Stimulated activated naive CD8-positive, alpha-beta T cell treated with anti-CD3 and anti-CD28 coated beads, Interleukin-15, amount 100 ng/mL, for 72 hours (primary cell): ENCODE measurements around the gene EXD2.
A peak's percentile ranks its signal among the peaks of the same experiment; 100 is the strongest.
"Not testable (repeated sequence)": the region's sequence is repeated elsewhere in the genome, so short reads cannot be mapped to it uniquely, and the experiment has no call there.

Source experiments
- ATAC-seq: fragments of 150-1000 bp; cut with Tn5 transposase; 2 replicates; pipeline ENCODE4 v1.10.0; 2021; ENCODE audit warnings: mild to moderate bottlenecking, moderate library complexity
- DNase-seq, 2 donors: peaks; one replicate each; pipeline ENCODE4 v3.0.0; 2021 to 2022
- H3K27ac Mint-ChIP-seq, 2 donors: one replicate each; pipeline ENCODE4 v1.8.0; 2022; ENCODE audit warnings: mild to moderate bottlenecking in 2 of 2, mixed read lengths in 2 of 2, moderate library complexity in 2 of 2
- H3K27me3 Mint-ChIP-seq: one replicate; pipeline ENCODE4 v1.8.0; 2022; ENCODE audit warnings: mixed read lengths
- H3K4me1 Mint-ChIP-seq: one replicate; pipeline ENCODE4 v1.8.0; 2022; ENCODE audit warnings: mild to moderate bottlenecking, mixed read lengths
- H3K4me3 Mint-ChIP-seq, 2 donors: one replicate each; pipeline ENCODE4 v1.8.0; 2022; ENCODE audit warnings: mild to moderate bottlenecking in 2 of 2, mixed read lengths in 2 of 2, moderate library complexity in 1 of 2
- H3K9me3 Mint-ChIP-seq, 2 donors: one replicate each; pipeline ENCODE4 v1.8.0; 2022; ENCODE audit warnings: mixed read lengths in 2 of 2

Gene EXD2

DNA sequence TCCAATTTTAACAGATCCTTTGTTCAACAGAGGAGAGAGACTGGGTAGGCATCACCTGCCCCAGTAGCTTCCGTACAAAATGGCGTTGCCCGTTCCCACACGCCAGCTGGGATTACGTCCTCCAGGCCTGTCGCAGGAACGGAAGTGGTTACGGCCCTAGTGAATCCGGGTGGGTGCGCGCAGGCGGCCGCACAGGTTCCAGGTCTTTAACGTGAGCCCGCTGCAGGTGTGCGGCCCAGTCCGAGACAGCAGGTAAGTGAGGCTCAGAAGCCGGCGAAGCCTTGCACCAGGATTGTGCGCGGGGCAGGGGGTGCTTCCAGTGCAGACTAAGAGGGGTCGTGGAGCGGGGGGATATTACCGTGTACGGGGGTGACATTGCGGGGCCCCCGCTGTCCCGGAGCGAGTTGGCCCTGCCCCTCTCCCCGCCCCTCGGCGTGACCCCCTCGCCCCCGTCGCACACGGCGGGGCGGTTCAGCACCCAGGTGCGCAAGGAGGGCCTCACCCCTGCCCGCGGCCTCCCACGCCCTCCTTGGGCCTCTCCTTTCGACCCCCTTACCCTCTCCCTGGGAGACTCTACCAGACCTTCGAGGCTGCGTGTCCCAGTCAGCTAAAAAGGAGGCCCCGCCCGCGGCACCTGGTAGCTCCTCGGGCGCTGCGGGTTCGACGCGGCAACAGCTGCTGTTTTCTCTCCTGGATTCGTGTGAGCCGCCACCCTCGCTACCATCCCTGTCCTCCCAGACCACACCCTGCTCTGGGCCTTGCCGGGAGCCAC lies at the start of gene EXD2:
EXD2 (plus strand) TSS at position 159 of the 772 bp plus-strand sequence. CDS start 17,973 bp downstream, outside the sequence.
- Mint-ChIP-seq H3K4me1 (peaks cover 39% of the 10 kb centered on the region), H3K27ac (peak within 1 kb of the TSS; percentile 97 to 99), H3K9me3 (no peaks in the 10 kb centered on the region), H3K4me3 (peak within 1 kb of the TSS; percentile 96 to 97), H3K27me3 (no peaks in the 10 kb centered on the region)
- DNase-seq: peak; percentile 79 to 86
- peak; percentile 95 for ATAC-seq

DNA sequence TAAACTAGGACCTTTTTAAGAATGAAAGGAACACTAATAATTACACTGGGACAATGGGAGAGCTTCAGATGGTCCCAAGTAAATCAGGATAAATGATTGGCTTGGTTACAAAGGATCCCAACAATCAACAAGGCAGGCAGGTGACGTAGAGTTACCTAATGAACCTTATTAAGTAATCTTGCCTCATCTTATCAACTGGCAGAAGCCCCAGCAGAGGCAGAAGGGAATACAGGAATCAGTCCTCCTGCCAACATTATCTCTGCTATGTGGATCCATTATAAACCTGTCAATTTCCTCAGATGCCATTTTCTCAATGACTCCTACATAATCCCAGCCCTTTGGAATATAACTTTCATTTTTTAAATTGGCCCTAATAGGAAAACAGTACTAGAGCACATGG lies 49.7 kb upstream of the EXD2 start:
- Mint-ChIP-seq H3K27me3 (no peaks in the 10 kb centered on the region), H3K27ac (no peak overlapping the region), H3K9me3 (no peaks in the 10 kb centered on the region), H3K4me1 (peaks cover 61% of the 10 kb centered on the region), H3K4me3 (no peak overlapping the region)
- DNase-seq (no peak), ATAC-seq (no peak)

- no peaks in the 10 kb centered on the region for H3K27me3 Mint-ChIP-seq
- DNase-seq: no peak
- no peaks in the 10 kb centered on the region for H3K9me3 Mint-ChIP-seq
- H3K4me3 Mint-ChIP-seq: no peak overlapping the region
- ATAC-seq: no peak
- no peak overlapping the region for H3K27ac Mint-ChIP-seq
- peaks cover 59% of the 10 kb centered on the region for H3K4me1 Mint-ChIP-seq
Observed at GRCh38 chr14:69142101-69142500, 49.2 kb upstream of the EXD2 start.

DNA sequence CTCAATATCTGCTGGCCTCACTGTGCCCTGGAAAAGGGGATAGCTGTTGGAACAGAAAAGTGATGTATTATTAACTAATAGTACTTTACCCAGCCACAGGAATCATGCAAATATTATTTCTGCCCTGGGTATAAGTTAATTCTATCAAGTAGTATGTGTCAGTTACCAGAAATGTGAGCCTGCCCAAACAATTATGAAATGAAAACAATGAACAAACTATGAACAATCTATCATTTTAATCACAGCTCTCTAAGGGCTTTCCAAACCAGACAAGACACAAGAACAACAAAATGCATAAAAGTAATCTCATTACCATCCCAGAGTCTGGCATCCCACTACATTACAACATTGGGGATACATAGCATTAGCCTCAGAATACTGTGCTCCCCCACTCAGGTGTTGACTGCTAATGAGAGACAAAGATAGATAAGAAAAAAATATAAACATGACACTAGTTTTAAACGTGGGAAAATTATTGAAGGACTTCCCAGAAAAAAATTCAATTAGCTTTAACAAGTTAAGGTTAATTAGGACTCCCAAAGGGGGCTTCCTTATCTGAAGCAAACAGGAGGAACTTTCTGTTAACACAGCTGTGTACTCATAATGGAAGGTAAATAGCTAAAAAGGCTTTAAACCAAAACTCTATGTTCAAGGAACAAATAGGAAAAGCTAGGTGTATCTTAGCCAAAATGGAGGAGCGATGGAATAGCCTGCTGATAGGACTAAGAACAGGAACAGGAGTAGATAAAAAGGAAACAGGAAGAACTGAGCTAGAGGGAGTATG lies 41.6 kb upstream of the EXD2 start:
- Mint-ChIP-seq H3K4me3 (peak overlapping the region; percentile 91 to 96), H3K27me3 (no peaks in the 10 kb centered on the region), H3K9me3 (no peaks in the 10 kb centered on the region), H3K27ac (peak overlapping the region; percentile 27 to 78), H3K4me1 (peaks cover 56% of the 10 kb centered on the region)
- ATAC-seq (no peak), DNase-seq (no peak)

DNA sequence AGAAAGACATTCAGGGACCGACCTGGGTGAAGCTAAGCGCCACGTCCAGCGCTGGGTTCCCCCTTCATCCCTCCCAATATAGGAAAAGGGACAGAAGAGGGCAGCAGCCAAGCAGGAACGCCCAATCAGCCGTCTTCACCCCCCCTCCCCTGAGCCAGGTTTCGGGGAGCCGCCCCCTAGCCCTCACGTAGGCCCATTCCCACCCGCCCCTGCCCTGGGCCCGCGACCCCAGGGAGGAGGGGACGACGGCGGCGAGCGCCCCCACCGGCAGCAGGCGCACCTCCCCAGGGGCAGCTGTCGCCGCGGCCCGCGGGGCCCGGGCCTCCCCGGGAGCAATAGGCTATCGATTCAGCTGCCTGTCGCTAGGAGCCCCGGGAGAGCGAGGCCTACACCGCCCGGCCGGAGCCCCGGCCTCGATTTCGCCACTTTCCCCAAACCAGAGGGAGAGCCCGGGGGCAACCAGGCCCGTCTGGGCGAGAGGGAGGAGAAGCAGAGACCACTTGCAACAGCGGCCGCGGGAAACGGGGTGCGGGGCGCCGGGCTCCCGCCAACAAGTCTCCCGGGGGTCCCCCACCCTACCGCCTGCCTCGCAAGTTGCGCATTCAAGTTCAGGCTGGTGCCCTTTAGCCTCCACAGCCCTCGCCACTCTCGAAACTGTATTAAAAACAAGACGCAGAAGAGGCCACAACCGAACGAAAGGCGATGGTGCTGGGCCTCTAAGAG lies 39.7 kb upstream of the EXD2 start:
- Mint-ChIP-seq H3K27me3 (no peaks in the 10 kb centered on the region), H3K4me1 (peaks cover 46% of the 10 kb centered on the region), H3K27ac (peak overlapping the region; percentile 98), H3K9me3 (no peaks in the 10 kb centered on the region), H3K4me3 (peak overlapping the region; percentile 91 to 96)
- peak; percentile 78 for ATAC-seq
- peak; percentile 81 to 86 for DNase-seq

- Mint-ChIP-seq H3K4me1 (peaks cover 44% of the 10 kb centered on the region), H3K27ac (peak overlapping the region; percentile 98), H3K9me3 (no peaks in the 10 kb centered on the region), H3K4me3 (peak overlapping the region; percentile 91 to 96), H3K27me3 (no peaks in the 10 kb centered on the region)
- DNase-seq: peak in 1 of 2 donors; percentile 24
- ATAC-seq: peak; percentile 45
Observed at GRCh38 chr14:69152181-69152901, 39.0 kb upstream of the EXD2 start.

GRCh38 chr14:69152902-69153151 lies 38.5 kb upstream of the EXD2 start, which contains the start of gene DCAF5:
Gene DCAF5 (minus strand): TSS chr14:69153119. CDS start chr14:69152978, 141 bp downstream.
- Mint-ChIP-seq H3K27ac (peak within 1 kb of the TSS; percentile 98), H3K4me3 (peak within 1 kb of the TSS; percentile 91 to 96), H3K27me3 (no peaks in the 10 kb centered on the region), H3K4me1 (peaks cover 39% of the 10 kb centered on the region), H3K9me3 (no peaks in the 10 kb centered on the region)
- DNase-seq (no peak), ATAC-seq (no peak)

DNA sequence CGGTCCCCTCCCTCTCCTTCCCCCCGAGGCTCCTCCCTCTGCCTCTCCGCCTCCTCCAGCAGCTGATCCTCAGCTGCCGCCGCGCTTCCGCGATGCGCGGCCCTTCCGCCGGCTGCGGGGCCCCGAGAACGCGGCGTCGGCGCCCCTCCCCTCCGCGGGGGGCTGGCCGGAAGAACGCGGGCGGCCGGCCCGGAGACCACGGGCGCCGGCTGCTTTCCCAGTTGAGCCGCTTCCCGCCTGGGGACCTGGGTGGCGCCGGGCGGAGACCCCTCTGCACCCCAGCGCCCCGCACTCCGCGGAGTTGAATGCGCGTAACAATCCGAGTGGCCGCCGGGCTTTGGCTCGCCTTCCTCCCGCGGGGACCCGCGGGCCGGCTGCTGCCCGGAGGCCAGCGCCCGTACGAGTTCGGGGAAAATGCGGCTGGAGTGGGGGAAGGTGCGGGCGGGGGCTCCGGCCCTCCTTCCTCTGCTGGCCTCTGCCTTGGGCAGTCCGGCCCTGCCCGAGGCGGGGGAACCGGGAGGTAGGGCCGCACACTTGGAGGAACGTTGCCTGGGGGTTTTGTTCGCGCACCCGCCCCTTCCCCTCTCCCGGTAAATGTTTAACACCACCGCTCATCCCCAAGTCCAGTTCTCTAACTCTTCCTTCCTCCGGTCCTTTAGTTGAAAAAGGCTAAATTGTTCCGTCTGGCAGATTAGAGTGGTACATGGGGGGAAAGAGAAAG lies 38.0 kb upstream of the EXD2 start:
- ATAC-seq (peak; percentile 94), DNase-seq (peak; percentile 89 to 92)
- peaks cover 34% of the 10 kb centered on the region for H3K4me1 Mint-ChIP-seq
- peak overlapping the region; percentile 63 to 80 for H3K27ac Mint-ChIP-seq
- peak overlapping the region; percentile 91 to 96 for H3K4me3 Mint-ChIP-seq
- no peaks in the 10 kb centered on the region for H3K27me3 Mint-ChIP-seq
- H3K9me3 Mint-ChIP-seq: no peaks in the 10 kb centered on the region

DNA sequence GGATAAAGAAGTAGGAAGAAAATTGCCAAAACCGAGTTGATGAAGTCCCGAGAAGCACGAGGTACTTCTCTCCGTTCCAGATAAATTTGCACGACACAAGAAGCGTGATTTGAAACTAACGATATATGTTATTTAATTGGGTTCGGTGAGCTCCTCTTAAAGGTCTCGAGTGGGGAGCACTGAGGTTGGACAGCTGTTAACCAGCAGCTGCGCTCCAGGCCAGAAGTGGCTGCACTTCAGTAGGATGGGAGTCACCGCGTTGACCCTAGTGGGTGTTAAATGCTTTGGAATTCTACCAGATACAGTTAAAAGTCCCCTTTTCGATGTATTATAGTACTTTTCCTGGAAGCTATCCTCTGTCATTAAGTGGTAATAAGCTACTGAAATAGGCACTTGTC lies 37.4 kb upstream of the EXD2 start:
- Mint-ChIP-seq H3K27ac (peak overlapping the region; percentile 63 to 80), H3K9me3 (no peaks in the 10 kb centered on the region), H3K4me1 (peaks cover 29% of the 10 kb centered on the region), H3K4me3 (peak overlapping the region; percentile 91 to 96), H3K27me3 (no peaks in the 10 kb centered on the region)
- ATAC-seq (no peak), DNase-seq (no peak)

- Mint-ChIP-seq H3K9me3 (no peaks in the 10 kb centered on the region), H3K27me3 (no peaks in the 10 kb centered on the region), H3K27ac (no peak overlapping the region), H3K4me1 (peaks cover 20% of the 10 kb centered on the region), H3K4me3 (no peak overlapping the region)
- ATAC-seq (no peak), DNase-seq (no peak)
Observed at GRCh38 chr14:69154779-69155178, 36.5 kb upstream of the EXD2 start.

DNA sequence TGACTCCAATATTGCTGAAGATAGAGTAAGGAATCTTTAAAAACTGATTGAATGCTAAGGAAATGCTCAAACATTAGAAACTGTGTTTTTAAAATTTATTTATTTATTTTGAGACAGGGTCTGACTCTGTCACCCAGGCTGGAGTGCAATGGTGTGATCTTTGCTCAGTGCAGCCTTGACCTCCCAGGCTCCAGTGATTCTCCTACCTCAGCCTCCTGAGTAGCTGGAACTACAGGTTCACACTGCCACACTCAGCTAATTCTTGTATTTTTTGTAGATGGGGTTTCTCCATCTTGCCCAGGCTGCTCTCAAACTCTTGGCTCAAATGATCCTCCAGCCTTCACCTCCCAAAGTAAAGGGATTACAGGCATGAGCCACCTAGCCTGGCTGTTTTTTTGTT lies 35.1 kb upstream of the EXD2 start:
- DNase-seq (no peak), ATAC-seq (no peak)
- peaks cover 6% of the 10 kb centered on the region for H3K4me1 Mint-ChIP-seq
- no peaks in the 10 kb centered on the region for H3K27me3 Mint-ChIP-seq
- H3K4me3 Mint-ChIP-seq: no peak overlapping the region
- no peak overlapping the region for H3K27ac Mint-ChIP-seq
- no peaks in the 10 kb centered on the region for H3K9me3 Mint-ChIP-seq

- H3K4me1 Mint-ChIP-seq: no peaks in the 10 kb centered on the region
- H3K27me3 Mint-ChIP-seq: no peaks in the 10 kb centered on the region
- no peak overlapping the region for H3K4me3 Mint-ChIP-seq
- DNase-seq (no peak), ATAC-seq (no peak)
- H3K27ac Mint-ChIP-seq: no peak overlapping the region
- H3K9me3 Mint-ChIP-seq: peaks cover 12 to 23% of the 10 kb centered on the region in 2 donors
Observed at GRCh38 chr14:69161590-69161989, 29.7 kb upstream of the EXD2 start.

DNA sequence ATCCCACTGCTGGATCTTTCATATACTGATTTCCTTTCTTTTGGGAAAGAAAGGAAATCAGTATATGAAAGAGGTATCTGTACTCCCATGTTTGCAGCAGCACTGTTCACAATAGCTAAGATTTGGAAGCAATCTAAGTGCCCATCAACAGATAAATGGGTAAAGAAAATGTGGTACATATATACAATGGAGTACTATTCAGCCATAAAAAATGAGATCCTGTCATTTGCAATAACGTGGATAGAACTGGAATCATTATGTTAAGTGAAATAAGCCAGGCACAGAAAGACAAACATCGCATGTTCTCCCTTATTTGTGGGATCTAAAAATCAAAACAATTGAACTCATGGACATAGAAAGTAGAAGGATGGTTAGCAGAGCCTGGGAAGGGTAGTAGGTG lies 25.5 kb upstream of the EXD2 start:
- H3K9me3 Mint-ChIP-seq: peaks cover 12 to 23% of the 10 kb centered on the region in 2 donors
- H3K4me1 Mint-ChIP-seq, ATAC-seq, H3K27me3 Mint-ChIP-seq, DNase-seq, H3K4me3 Mint-ChIP-seq, H3K27ac Mint-ChIP-seq: not testable (repeated sequence)

- H3K4me3 Mint-ChIP-seq: no peak overlapping the region
- no peaks in the 10 kb centered on the region for H3K4me1 Mint-ChIP-seq
- ATAC-seq: no peak
- DNase-seq: no peak
- H3K27ac Mint-ChIP-seq: no peak overlapping the region
- no peaks in the 10 kb centered on the region for H3K27me3 Mint-ChIP-seq
- no peaks in the 10 kb centered on the region for H3K9me3 Mint-ChIP-seq
Observed at GRCh38 chr14:69170839-69171238, 20.5 kb upstream of the EXD2 start.

DNA sequence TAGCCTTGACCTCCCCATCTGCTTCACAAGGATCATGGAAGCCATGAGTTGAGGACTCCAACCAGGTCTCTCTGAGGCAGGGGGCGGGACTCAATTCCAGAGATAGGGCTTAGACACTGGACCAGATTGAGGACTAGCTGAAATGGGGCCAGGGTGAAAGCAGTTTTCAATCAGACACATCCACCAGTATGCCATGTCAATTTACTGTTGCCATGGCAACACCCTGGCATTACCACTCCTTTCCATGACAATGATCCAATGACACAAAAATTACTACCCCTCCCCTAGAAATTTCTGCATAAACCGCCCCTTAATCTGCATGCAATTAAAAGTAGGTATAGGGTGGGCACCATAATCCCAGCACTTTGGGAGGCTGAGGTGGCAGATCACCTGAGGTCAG lies 19.7 kb upstream of the EXD2 start:
- H3K9me3 Mint-ChIP-seq: no peaks in the 10 kb centered on the region
- H3K4me1 Mint-ChIP-seq: no peaks in the 10 kb centered on the region
- no peak for DNase-seq
- no peak overlapping the region for H3K27ac Mint-ChIP-seq
- no peak for ATAC-seq
- no peaks in the 10 kb centered on the region for H3K27me3 Mint-ChIP-seq
- no peak overlapping the region for H3K4me3 Mint-ChIP-seq
